HL-60 (cell line): ENCODE data around the gene MYO7A.

Experiments
- CTCF ChIP-seq: IDR thresholded peaks from one replicate; pipeline ENCODE4 v1.5.1; 2011; ENCODE audit warnings: low read length, control low read depth, inconsistent platforms; ENCODE audit not compliant: insufficient read depth
- TF ChIP-seq, protein P1 (sequence below): IDR thresholded peaks from 2 replicates; pipeline ENCODE4 v1.6.1; 2012; ENCODE audit warnings: low read depth; ENCODE audit not compliant: insufficient replicate concordance

DNA sequence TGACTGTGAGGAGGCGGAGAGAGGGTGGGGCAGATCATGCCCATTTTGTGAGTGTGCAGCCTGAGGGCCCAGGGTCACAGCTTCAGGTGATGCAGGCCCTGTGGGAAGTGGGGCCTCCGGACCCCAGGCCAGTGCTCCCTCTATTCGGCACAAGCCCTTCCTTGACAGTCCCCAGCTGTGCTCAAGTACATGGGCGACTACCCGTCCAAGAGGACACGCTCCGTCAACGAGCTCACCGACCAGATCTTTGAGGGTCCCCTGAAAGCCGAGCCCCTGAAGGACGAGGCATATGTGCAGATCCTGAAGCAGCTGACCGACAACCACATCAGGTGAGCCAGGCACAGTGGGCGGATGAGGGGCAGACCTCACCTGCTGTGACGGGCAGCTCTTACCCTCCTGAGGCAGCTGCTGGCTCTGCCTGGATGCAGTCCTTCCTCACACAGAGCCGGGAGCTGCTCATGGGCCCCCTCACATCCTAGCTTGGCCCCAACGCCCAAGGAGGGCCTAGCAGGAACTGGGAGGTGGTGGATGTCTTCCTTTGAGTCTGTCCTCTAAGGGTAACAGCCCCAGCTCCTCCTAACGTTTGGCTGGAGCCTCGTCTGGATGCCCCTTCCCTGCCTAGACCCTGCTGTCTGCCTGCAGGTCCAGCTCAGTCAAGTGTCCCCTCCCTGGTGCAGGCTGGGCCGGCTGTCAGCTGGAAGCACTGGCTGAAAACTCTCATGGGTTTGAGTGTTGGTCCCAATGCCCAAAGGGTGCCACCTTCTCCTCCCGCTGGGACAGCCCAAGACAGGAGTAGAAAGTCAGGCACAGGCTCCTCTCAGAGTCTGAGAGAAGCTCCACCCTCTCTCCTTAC is 76.1 kb downstream of the MYO7A start:
- no peak for TF ChIP-seq CTCF
- TF ChIP-seq, protein P1, sequence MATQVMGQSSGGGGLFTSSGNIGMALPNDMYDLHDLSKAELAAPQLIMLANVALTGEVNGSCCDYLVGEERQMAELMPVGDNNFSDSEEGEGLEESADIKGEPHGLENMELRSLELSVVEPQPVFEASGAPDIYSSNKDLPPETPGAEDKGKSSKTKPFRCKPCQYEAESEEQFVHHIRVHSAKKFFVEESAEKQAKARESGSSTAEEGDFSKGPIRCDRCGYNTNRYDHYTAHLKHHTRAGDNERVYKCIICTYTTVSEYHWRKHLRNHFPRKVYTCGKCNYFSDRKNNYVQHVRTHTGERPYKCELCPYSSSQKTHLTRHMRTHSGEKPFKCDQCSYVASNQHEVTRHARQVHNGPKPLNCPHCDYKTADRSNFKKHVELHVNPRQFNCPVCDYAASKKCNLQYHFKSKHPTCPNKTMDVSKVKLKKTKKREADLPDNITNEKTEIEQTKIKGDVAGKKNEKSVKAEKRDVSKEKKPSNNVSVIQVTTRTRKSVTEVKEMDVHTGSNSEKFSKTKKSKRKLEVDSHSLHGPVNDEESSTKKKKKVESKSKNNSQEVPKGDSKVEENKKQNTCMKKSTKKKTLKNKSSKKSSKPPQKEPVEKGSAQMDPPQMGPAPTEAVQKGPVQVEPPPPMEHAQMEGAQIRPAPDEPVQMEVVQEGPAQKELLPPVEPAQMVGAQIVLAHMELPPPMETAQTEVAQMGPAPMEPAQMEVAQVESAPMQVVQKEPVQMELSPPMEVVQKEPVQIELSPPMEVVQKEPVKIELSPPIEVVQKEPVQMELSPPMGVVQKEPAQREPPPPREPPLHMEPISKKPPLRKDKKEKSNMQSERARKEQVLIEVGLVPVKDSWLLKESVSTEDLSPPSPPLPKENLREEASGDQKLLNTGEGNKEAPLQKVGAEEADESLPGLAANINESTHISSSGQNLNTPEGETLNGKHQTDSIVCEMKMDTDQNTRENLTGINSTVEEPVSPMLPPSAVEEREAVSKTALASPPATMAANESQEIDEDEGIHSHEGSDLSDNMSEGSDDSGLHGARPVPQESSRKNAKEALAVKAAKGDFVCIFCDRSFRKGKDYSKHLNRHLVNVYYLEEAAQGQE: no peak
